Stimulated activated CD8-positive, alpha-beta memory T cell treated with anti-CD3 and anti-CD28 coated beads, Interleukin-12 subunit alpha, Interleukin-12 subunit beta, amount 100 ng/mL, for 24 hours (primary cell): Measurements from ENCODE around the gene AGBL3.

Experiments used
- DNase-seq: peaks from one replicate; pipeline ENCODE4 v3.0.0-alpha.2; 2020; ENCODE audit errors: extremely low read depth

Gene AGBL3

GRCh38 chr7:134986363-134987251 is at the start of gene AGBL3:
Gene AGBL3 (plus strand): TSS chr7:134986508. CDS start chr7:134987934, 1,426 bp downstream.
- peak; percentile 70 for DNase-seq

GRCh38 chr7:134936893-134937510 is 49.3 kb upstream of the AGBL3 start:
- no peak for DNase-seq

- no peak for DNase-seq
Measured at GRCh38 chr7:134938141-134938540, 48.2 kb upstream of the AGBL3 start.

GRCh38 chr7:134939136-134939535 is 47.2 kb upstream of the AGBL3 start:
- no peak for DNase-seq

- no peak for DNase-seq
Measured at GRCh38 chr7:134940729-134941128, 45.6 kb upstream of the AGBL3 start.

- no peak for DNase-seq
Measured at GRCh38 chr7:134941185-134941900, 45.0 kb upstream of the AGBL3 start.

- DNase-seq = no peak
Measured at GRCh38 chr7:134941952-134942351, 44.4 kb upstream of the AGBL3 start.

- no peak for DNase-seq
Measured at GRCh38 chr7:134942690-134943466, 43.4 kb upstream of the AGBL3 start.

GRCh38 chr7:134943785-134944400 is 42.4 kb upstream of the AGBL3 start:
- DNase-seq = no peak

- DNase-seq = no peak
Measured at GRCh38 chr7:134945691-134946090, 40.6 kb upstream of the AGBL3 start.

- DNase-seq = no peak
Measured at GRCh38 chr7:134946260-134946659, 40.0 kb upstream of the AGBL3 start.

- no peak for DNase-seq
Measured at GRCh38 chr7:134947329-134947728, 39.0 kb upstream of the AGBL3 start.

GRCh38 chr7:134947831-134948230 is 38.5 kb upstream of the AGBL3 start:
- no peak for DNase-seq

GRCh38 chr7:134948246-134948645 is 38.1 kb upstream of the AGBL3 start:
- DNase-seq = no peak

- no peak for DNase-seq
Measured at GRCh38 chr7:134948736-134949135, 37.6 kb upstream of the AGBL3 start.

GRCh38 chr7:134949171-134949570 is 37.1 kb upstream of the AGBL3 start:
- no peak for DNase-seq

- DNase-seq = no peak
Measured at GRCh38 chr7:134954197-134955082, 31.9 kb upstream of the AGBL3 start.

- DNase-seq = no peak
Measured at GRCh38 chr7:134957005-134957404, 29.3 kb upstream of the AGBL3 start.

- DNase-seq = no peak
Measured at GRCh38 chr7:134959810-134960209, 26.5 kb upstream of the AGBL3 start.

- DNase-seq = no peak
Measured at GRCh38 chr7:134962270-134962780, 24.0 kb upstream of the AGBL3 start.
